Endothelial cell of umbilical vein (primary cell): ENCODE data around the gene PNRC1. TPM values are rescaled to one million over a fixed set of nuclear protein-coding genes. Genes with fewer than 3 reads are reported as not detected.

ENCODE experiments used
- BruUV-seq: library from RNA; stranded (reverse); fragments of 400-500 nt; replicated peaks from 2 replicates; lab custom pipeline; 2021; lab: Mats Ljungman, UMichigan
- CTCF ChIA-PET: fragments of 300-600, 350-600 bp; sonication (Branson Sonifier 250); formaldehyde crosslinking; loops from one replicate; lab custom pipeline; 2021; ENCODE audit warnings: antibody characterized with exemption, inconsistent platforms; lab: Charles Lee
- POLR2A ChIA-PET: fragments of 300-600, 350-600 bp; sonication (Branson Sonifier 250); formaldehyde crosslinking; loops from one replicate; lab custom pipeline; 2021; ENCODE audit warnings: antibody characterized with exemption, inconsistent platforms; lab: Charles Lee
- DNase-seq: peaks from one replicate; pipeline ENCODE4 v3.0.0-alpha.2; 2011; ENCODE audit warnings: low read depth, low spot score
- FAIRE-seq: peaks from 2 replicates; lab custom pipeline; 2011; peaks lifted over from hg19 to GRCh38; lab: Jason Lieb, UNC
- H2AFZ ChIP-seq: 2 replicates; pipeline ENCODE4 v1.6.0; 2012; ENCODE audit warnings: low read depth, low read length, control low read depth, inconsistent platforms
- H3K27ac ChIP-seq: 2 replicates; pipeline ENCODE4 v1.5.1; 2011; ENCODE audit warnings: low read depth, mild to moderate bottlenecking, control low read depth, low read length, moderate library complexity; ENCODE audit not compliant: insufficient read depth
- H3K27me3 ChIP-seq, 2 experiments: 2 replicates each; pipeline versions ENCODE4 v1.6.0 to v1.6.1; 2011; ENCODE audit warnings: low read length in 2 of 2, mixed read lengths in 1 of 2; ENCODE audit not compliant: control insufficient read depth in 2 of 2, insufficient read depth in 2 of 2
- H3K36me3 ChIP-seq, 2 experiments: 2 replicates in 1 of 2; 3 replicates in 1 of 2; pipeline ENCODE4 v1.5.1; 2011; ENCODE audit warnings: low read length in 2 of 2, mild to moderate bottlenecking in 1 of 2, moderate library complexity in 1 of 2; ENCODE audit not compliant: control insufficient read depth in 2 of 2, insufficient read depth in 2 of 2; ENCODE audit errors: extremely low read depth in 1 of 2
- H3K4me1 ChIP-seq: 3 replicates; pipeline ENCODE4 v1.5.1; 2011; ENCODE audit warnings: mild to moderate bottlenecking, low read length; ENCODE audit not compliant: control insufficient read depth, insufficient read depth; ENCODE audit errors: extremely low read depth
- H3K4me2 ChIP-seq: 2 replicates; pipeline ENCODE4 v1.6.1; 2011; ENCODE audit warnings: low read length, control low read depth, mixed read lengths; ENCODE audit not compliant: insufficient read depth
- H3K4me3 ChIP-seq, 3 experiments: fragments of 200-600 bp in 1 of 3; sonication (generic), shearing (Covaris generic) in 1 of 3; replicated peaks in 1 of 3; 2 replicates each; pipeline ENCODE4 v1.5.1; 2011 to 2016; ENCODE audit warnings: control low read depth in 3 of 3, low read length in 3 of 3, mild to moderate bottlenecking in 2 of 3, inconsistent platforms in 1 of 3, low read depth in 1 of 3, moderate library complexity in 1 of 3; ENCODE audit not compliant: insufficient read depth in 1 of 3
- H3K79me2 ChIP-seq: 2 replicates; pipeline ENCODE4 v1.6.0; 2012; ENCODE audit warnings: low read length, inconsistent platforms; ENCODE audit not compliant: control insufficient read depth, insufficient read depth
- H3K9ac ChIP-seq: replicated peaks from 2 replicates; pipeline ENCODE3; 2011; ENCODE audit warnings: low read length, control low read depth; ENCODE audit not compliant: insufficient read depth; ENCODE audit errors: extremely low read depth
- H3K9me1 ChIP-seq: replicated peaks from 3 replicates; pipeline ENCODE4 v1.6.0; 2011; ENCODE audit warnings: mild to moderate bottlenecking, low read length; ENCODE audit not compliant: control insufficient read depth, insufficient read depth; ENCODE audit errors: extremely low read depth
- H3K9me3 ChIP-seq: replicated peaks from 2 replicates; pipeline ENCODE4 v1.5.1; 2012; ENCODE audit warnings: low read length, inconsistent platforms; ENCODE audit not compliant: control insufficient read depth, insufficient read depth
- H4K20me1 ChIP-seq: replicated peaks from 2 replicates; pipeline ENCODE3; 2011; ENCODE audit warnings: mild to moderate bottlenecking, low read length; ENCODE audit not compliant: control insufficient read depth, insufficient read depth; ENCODE audit errors: extremely low read depth
- EZH2 ChIP-seq: IDR thresholded peaks from 2 replicates; pipeline ENCODE4 v1.6.1; 2012; ENCODE audit warnings: borderline replicate concordance, low read depth, mild to moderate bottlenecking, moderate library complexity, low read length, inconsistent platforms; ENCODE audit not compliant: severe bottlenecking
- FOS ChIP-seq: IDR thresholded peaks from 2 replicates; pipeline ENCODE4 v1.6.1; 2011; ENCODE audit warnings: mild to moderate bottlenecking, low read length, moderate library complexity, borderline replicate concordance; ENCODE audit not compliant: insufficient read depth
- GATA2 ChIP-seq: IDR thresholded peaks from 2 replicates; pipeline ENCODE4 v1.7.0; 2011; ENCODE audit warnings: low read depth, mild to moderate bottlenecking, moderate library complexity, mixed read lengths, low read length; ENCODE audit not compliant: insufficient read length, insufficient read depth
- JUN ChIP-seq: IDR thresholded peaks from 2 replicates; pipeline ENCODE4 v1.6.1; 2011; ENCODE audit warnings: borderline replicate concordance, low read depth; ENCODE audit not compliant: insufficient read length, insufficient read depth
- POLR2AphosphoS5 ChIP-seq: IDR thresholded peaks from 2 replicates; pipeline ENCODE4 v1.6.1; 2012; ENCODE audit warnings: low read depth, mild to moderate bottlenecking, control low read depth, low read length, moderate library complexity; ENCODE audit not compliant: insufficient read depth
- dilution Hi-C: fragments of 300-500 bp; cut with MboI; formaldehyde crosslinking; loops from one replicate; pipeline ENCODE4 v1.15.0; 2019; ENCODE audit warnings: low sequenced_read_pairs; ENCODE audit not compliant: extremely low pct_ligation_motif_present
- intact Hi-C: fragments of 100-400 bp; cut with micrococcal nuclease; formaldehyde crosslinking; loops from one replicate; pipeline ENCODE4 v1.10.0; 2022
- polyA plus RNA-seq, 4 experiments: library from polyadenylated mRNA; depleted of rRNA in 3 of 4; stranded (reverse) in 3 of 4; unstranded in 1 of 4; fragments of >200 nt; gene quantifications; 2 replicates each; pipeline versions ENCODE4 v1.2.1 to v1.2.3, GENCODE V29; 2011 to 2012; ENCODE audit warnings: missing spikeins in 1 of 4
- total RNA-seq: library from RNA; stranded (reverse); gene quantifications from 2 replicates; pipeline ENCODE4 v1.2.3, GENCODE V29; 2021
- TF ChIP-seq, protein P1 (sequence below), 2 donors: IDR thresholded peaks; 1 replicate in 1 of 2; 2 replicates in 1 of 2; pipeline ENCODE4 v1.5.1; 2011; ENCODE audit warnings: low read length in 2 of 2, mild to moderate bottlenecking in 2 of 2, moderate library complexity in 2 of 2, control low read depth in 1 of 2, inconsistent platforms in 1 of 2, low read depth in 1 of 2; ENCODE audit not compliant: insufficient read depth in 1 of 2; ENCODE audit errors: extremely low read depth in 1 of 2

The PNRC1 gene
- total and polyA plus RNA-seq, 2 donors (not counting 3 experiments of a cell fraction or from before 2014, with no cell fraction given), result 9.6 to 87.9 TPM

DNA sequence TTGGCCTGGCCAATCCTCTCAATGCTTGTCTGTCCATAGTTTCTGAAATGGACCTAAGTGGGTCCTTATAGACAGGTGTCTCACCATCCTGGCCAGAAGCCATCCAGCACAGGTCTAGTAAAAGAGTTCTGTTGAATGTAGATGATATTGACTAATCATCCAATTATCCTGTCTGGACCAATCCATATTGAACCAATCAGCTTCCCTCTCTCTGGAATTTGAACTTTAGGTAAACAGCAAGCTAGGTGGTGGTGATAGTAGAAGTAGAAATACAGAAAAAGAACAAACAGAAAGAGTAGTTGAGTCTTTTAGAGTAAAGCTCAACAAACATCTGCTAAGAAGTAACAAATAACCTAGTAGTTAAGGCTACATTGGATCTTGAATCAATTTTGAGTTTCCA, 9.5 kb upstream of the PNRC1 start:
- H4K20me1 ChIP-seq, result no peaks in the 10 kb centered on the region
- TF ChIP-seq FOS (no peak), JUN (no peak), POLR2AphosphoS5 (no peak), EZH2 (no peak), GATA2 (no peak)
- TF ChIP-seq, protein P1, sequence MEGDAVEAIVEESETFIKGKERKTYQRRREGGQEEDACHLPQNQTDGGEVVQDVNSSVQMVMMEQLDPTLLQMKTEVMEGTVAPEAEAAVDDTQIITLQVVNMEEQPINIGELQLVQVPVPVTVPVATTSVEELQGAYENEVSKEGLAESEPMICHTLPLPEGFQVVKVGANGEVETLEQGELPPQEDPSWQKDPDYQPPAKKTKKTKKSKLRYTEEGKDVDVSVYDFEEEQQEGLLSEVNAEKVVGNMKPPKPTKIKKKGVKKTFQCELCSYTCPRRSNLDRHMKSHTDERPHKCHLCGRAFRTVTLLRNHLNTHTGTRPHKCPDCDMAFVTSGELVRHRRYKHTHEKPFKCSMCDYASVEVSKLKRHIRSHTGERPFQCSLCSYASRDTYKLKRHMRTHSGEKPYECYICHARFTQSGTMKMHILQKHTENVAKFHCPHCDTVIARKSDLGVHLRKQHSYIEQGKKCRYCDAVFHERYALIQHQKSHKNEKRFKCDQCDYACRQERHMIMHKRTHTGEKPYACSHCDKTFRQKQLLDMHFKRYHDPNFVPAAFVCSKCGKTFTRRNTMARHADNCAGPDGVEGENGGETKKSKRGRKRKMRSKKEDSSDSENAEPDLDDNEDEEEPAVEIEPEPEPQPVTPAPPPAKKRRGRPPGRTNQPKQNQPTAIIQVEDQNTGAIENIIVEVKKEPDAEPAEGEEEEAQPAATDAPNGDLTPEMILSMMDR (IDR thresholded peaks at IDR 0.05; ENCODE audit: extremely low read depth in 1 of 2, insufficient read depth in 1 of 2, low read depth in 1 of 2, low read length in 2 of 2), result no peak
- H3K36me3 ChIP-seq, result no peaks in the 10 kb centered on the region
- dilution Hi-C loops (no loop called here), intact Hi-C loops (no loop called here)
- no peaks in the 10 kb centered on the region for H3K9me1 ChIP-seq
- FAIRE-seq (no peak), DNase-seq (no peak)
- H3K9me3 ChIP-seq, result no peaks in the 10 kb centered on the region
- no TSS peak for BruUV-seq
- H3K27ac ChIP-seq, result no peak overlapping the region
- no peak overlapping the region for H3K4me3 ChIP-seq
- no peaks in the 10 kb centered on the region for H3K79me2 ChIP-seq
- ChIA-PET CTCF (interaction anchor here (0.6 kb wide), 1 partner anchor 9 kb away, joined by 3 read pairs; the partner anchor contains the start of gene PNRC1), POLR2A (no interaction called here)
- H3K27me3 ChIP-seq, result peaks cover 11 to 12% of the 10 kb centered on the region in 2 experiments
- H3K4me1 ChIP-seq, result no peaks in the 10 kb centered on the region
- no peak overlapping the region for H2AFZ ChIP-seq
- no peak overlapping the region for H3K9ac ChIP-seq
- H3K4me2 ChIP-seq, result no peak overlapping the region
